ENCODE results near the gene PRCC. TPM values are rescaled to one million over a fixed set of nuclear protein-coding genes. Genes with fewer than 3 reads are reported as not detected.

Gene PRCC
- total and polyA plus RNA-seq, 2 of the 13 experiments (the other 11 are each of a cell fraction or from before 2014, with no cell fraction given), result 24.2 to 40.5 TPM

DNA sequence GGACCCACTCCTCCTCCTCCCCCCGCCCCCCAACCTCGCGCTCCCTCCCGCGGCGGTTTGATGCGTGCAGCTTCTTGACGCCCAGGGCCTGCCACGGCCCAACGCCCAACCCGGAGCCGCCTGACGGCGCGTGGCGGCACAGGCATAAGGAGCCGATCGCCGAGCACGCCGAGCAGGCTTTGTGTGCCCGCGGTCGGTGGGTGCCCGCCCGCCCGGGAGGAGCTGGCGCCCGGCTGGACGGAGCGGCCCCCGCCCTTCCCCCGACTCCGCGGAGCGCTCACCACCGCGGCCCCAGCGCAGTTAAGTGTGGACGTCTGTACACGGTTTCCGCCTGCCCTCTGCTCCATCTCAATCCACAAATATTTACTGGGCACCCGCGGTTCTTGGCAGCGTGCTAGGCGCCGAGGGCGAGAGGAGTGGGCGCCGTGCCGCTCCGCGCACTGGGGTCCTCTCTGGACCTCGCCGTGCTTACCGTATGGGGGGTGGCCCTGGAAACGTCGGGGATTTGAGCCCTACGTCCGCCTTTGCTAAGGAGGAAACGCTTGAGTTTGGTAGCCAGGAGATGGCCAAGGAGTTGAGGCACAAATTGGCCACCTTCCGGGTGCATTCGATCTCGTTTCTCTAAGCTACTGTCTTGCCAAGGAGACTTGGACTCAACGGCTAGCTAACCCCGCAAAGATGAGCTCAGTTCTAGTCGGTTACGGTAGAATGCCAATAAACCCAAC, 15.4 kb upstream of the PRCC start (continued):
- TF ChIP-seq ZNF546 (CRISPR knock-in tag; conservative IDR thresholded peaks at IDR 0.05) (no peak; the same call in 1 of the 2 replicates), NFYB (CRISPR knock-in tag; IDR thresholded peaks at IDR 0.05) (peak; percentile 83), ZNF530 (CRISPR knock-in tag; IDR thresholded peaks at IDR 0.05; ENCODE audit: low read depth) (no peak), ZNF468 (CRISPR knock-in tag; IDR thresholded peaks at IDR 0.05) (no peak), RCOR2 (CRISPR knock-in tag; IDR thresholded peaks at IDR 0.05) (no peak), MTA3 (CRISPR knock-in tag; IDR thresholded peaks at IDR 0.05) (no peak), NCOA2 (CRISPR knock-in tag; IDR thresholded peaks at IDR 0.05) (no peak; the same call in 1 of the 2 replicates), PITX1 (CRISPR knock-in tag; IDR thresholded peaks at IDR 0.05) (no peak)
- TF ChIP-seq, protein P1, sequence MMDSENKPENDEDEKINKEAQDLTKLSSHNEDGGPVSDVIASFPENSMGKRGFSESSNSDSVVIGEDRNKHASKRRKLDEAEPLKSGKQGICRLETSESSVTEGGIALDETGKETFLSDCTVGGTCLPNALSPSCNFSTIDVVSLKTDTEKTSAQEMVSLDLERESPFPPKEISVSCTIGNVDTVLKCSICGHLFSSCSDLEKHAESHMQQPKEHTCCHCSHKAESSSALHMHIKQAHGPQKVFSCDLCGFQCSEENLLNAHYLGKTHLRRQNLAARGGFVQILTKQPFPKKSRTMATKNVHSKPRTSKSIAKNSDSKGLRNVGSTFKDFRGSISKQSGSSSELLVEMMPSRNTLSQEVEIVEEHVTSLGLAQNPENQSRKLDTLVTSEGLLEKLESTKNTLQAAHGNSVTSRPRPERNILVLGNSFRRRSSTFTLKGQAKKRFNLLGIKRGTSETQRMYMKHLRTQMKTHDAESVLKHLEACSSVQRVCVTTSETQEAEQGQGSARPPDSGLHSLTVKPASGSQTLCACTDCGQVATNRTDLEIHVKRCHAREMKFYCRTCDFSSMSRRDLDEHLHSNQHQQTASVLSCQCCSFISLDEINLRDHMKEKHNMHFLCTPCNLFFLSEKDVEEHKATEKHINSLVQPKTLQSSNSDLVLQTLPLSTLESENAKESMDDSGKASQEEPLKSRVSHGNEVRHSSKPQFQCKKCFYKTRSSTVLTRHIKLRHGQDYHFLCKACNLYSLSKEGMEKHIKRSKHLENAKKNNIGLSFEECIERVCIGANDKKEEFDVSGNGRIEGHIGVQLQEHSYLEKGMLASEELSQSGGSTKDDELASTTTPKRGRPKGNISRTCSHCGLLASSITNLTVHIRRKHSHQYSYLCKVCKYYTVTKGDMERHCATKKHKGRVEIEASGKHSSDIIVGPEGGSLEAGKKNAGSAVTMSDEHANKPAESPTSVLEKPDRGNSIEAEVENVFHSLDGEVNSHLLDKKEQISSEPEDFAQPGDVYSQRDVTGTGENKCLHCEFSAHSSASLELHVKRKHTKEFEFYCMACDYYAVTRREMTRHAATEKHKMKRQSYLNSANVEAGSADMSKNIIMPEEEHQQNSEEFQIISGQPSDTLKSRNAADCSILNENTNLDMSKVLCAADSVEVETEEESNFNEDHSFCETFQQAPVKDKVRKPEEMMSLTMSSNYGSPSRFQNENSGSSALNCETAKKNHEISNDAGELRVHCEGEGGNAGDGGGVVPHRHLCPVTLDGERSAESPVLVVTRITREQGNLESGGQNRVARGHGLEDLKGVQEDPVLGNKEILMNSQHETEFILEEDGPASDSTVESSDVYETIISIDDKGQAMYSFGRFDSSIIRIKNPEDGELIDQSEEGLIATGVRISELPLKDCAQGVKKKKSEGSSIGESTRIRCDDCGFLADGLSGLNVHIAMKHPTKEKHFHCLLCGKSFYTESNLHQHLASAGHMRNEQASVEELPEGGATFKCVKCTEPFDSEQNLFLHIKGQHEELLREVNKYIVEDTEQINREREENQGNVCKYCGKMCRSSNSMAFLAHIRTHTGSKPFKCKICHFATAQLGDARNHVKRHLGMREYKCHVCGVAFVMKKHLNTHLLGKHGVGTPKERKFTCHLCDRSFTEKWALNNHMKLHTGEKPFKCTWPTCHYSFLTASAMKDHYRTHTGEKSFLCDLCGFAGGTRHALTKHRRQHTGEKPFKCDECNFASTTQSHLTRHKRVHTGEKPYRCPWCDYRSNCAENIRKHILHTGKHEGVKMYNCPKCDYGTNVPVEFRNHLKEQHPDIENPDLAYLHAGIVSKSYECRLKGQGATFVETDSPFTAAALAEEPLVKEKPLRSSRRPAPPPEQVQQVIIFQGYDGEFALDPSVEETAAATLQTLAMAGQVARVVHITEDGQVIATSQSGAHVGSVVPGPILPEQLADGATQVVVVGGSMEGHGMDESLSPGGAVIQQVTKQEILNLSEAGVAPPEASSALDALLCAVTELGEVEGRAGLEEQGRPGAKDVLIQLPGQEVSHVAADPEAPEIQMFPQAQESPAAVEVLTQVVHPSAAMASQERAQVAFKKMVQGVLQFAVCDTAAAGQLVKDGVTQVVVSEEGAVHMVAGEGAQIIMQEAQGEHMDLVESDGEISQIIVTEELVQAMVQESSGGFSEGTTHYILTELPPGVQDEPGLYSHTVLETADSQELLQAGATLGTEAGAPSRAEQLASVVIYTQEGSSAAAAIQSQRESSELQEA (CRISPR knock-in tag; IDR thresholded peaks at IDR 0.05; ENCODE audit: not compliant biosample characterization), result peak; percentile 27
- TF ChIP-seq, protein P2, sequence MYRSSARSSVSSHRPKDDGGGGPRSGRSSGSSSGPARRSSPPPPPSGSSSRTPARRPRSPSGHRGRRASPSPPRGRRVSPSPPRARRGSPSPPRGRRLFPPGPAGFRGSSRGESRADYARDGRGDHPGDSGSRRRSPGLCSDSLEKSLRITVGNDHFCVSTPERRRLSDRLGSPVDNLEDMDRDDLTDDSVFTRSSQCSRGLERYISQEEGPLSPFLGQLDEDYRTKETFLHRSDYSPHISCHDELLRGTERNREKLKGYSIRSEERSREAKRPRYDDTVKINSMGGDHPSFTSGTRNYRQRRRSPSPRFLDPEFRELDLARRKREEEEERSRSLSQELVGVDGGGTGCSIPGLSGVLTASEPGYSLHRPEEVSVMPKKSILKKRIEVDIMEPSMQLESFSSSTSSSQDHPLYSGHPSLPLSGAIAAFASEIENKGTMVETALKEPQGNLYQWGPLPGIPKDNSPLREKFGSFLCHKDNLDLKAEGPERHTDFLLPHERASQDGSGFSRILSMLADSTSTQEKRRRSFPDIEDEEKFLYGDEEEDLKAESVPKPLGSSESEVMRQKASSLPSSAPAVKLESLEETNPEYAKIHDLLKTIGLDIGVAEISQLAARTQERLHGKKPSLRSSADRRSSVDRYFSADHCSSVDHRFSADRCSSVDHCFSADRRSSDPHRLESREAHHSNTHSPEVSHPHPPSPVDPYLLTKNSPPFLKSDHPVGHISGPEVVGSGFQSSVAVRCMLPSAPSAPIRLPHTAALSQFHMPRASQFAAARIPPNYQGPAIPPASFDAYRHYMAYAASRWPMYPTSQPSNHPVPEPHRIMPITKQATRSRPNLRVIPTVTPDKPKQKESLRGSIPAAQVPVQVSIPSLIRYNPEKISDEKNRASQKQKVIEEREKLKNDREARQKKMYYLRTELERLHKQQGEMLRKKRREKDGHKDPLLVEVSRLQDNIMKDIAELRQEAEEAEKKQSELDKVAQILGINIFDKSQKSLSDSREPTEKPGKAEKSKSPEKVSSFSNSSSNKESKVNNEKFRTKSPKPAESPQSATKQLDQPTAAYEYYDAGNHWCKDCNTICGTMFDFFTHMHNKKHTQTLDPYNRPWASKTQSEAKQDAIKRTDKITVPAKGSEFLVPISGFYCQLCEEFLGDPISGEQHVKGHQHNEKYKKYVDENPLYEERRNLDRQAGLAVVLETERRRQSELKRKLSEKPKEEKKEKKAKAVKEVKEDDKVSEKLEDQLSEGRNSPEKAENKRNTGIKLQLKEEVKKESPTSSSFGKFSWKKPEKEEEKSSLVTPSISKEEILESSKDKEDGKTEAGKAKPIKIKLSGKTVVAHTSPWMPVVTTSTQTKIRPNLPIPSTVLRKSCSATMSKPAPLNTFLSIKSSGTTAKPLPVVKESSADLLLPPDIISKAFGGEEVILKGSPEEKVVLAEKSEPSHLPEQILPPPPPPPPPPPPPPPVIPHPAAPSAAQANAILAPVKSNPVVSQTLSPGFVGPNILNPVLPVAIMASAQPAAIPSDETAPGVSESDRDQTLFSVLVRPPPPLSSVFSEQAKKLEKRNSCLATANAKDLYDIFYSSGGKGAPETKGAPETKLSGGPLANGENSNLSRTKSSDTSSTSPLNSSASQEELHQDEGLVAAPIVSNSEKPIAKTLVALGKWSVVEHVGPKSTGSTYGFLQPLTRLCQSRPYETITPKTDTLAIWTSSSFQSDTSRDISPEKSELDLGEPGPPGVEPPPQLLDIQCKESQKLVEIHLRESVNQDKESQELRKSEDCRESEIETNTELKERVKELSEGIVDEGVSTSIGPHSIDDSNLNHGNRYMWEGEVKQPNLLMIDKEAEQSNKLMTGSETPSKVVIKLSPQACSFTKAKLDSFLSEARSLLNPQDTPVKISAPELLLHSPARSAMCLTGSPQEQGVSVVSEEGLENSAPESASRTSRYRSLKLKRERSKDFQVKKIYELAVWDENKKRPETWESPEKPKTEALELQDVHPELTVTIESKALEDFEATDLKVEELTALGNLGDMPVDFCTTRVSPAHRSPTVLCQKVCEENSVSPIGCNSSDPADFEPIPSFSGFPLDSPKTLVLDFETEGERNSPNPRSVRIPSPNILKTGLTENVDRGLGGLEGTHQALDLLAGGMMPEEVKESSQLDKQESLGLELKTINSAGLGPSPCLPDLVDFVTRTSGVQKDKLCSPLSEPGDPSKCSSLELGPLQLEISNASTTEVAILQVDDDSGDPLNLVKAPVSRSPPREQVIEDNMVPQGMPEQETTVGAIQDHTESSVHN (CRISPR knock-in tag; IDR thresholded peaks at IDR 0.05), result 0 out of 2 replicates have a peak, but pooled peaks have one; percentile 33
